HG02678 (cell line): Measurements from ENCODE around the gene SMTNL1.
A peak's percentile ranks its signal among the peaks of the same experiment; 100 is the strongest.
"Not testable (repeated sequence)": the region's sequence is repeated elsewhere in the genome, so short reads cannot be mapped to it uniquely, and the experiment has no call there.

Experiments used
- ATAC-seq: cut with Tn5 transposase; IDR thresholded peaks from one replicate; pipeline ENCODE4 v1.9.1; 2021; ENCODE audit warnings: mild to moderate bottlenecking, moderate library complexity; ENCODE audit not compliant: unreplicated experiment

SMTNL1 gene

GRCh38 chr11:57508341-57509170 is 28.8 kb upstream of the SMTNL1 start:
- ATAC-seq, result no peak

GRCh38 chr11:57511741-57512430 is 25.5 kb upstream of the SMTNL1 start:
- ATAC-seq, result no peak

GRCh38 chr11:57512646-57513451 is 24.5 kb upstream of the SMTNL1 start:
- ATAC-seq, result no peak

- ATAC-seq, result no peak
These were observed 24.0 kb upstream of the SMTNL1 start for GRCh38 chr11:57513452-57513795.

- peak; percentile 44 for ATAC-seq
These were observed 23.4 kb upstream of the SMTNL1 start for GRCh38 chr11:57513911-57514537.

- ATAC-seq, result peak; percentile 47
These were observed 22.7 kb upstream of the SMTNL1 start for GRCh38 chr11:57514538-57515331.

GRCh38 chr11:57515332-57516060 is 21.9 kb upstream of the SMTNL1 start, which contains the start of gene SLC43A1:
SLC43A1 (minus strand) TSS chr11:57515702; CDS start chr11:57514111, 1,591 bp downstream.
- ATAC-seq, result peak; percentile 50

- no peak for ATAC-seq
These were observed 21.3 kb upstream of the SMTNL1 start for GRCh38 chr11:57516061-57516443.

- ATAC-seq, result no peak
These were observed 16.3 kb upstream of the SMTNL1 start for GRCh38 chr11:57521116-57521515.

- no peak for ATAC-seq
These were observed 14.0 kb upstream of the SMTNL1 start for GRCh38 chr11:57523419-57523818.

GRCh38 chr11:57527056-57527631 is 10.3 kb upstream of the SMTNL1 start:
- ATAC-seq, result no peak

GRCh38 chr11:57529012-57529411 is 8.4 kb upstream of the SMTNL1 start:
- no peak for ATAC-seq

GRCh38 chr11:57530215-57530595 is 7.2 kb upstream of the SMTNL1 start:
- ATAC-seq, result no peak

GRCh38 chr11:57530596-57531507 is 6.5 kb upstream of the SMTNL1 start, which contains the start of gene TIMM10:
TIMM10 (minus strand) TSS chr11:57530754; CDS start chr11:57530189, 565 bp downstream.
- peak; percentile 96 for ATAC-seq

- not testable (repeated sequence) for ATAC-seq
These were observed 2.9 kb upstream of the SMTNL1 start for GRCh38 chr11:57534449-57534848.

- ATAC-seq, result no peak
These were observed 1.9 kb downstream of the SMTNL1 start for GRCh38 chr11:57539342-57539741.

- ATAC-seq, result no peak
These were observed 3.8 kb downstream of the SMTNL1 start for GRCh38 chr11:57541169-57541568.

- no peak for ATAC-seq
These were observed 5.2 kb downstream of the SMTNL1 start for GRCh38 chr11:57542582-57542981.
